ENCODE results near the gene GPR183.
A peak's percentile ranks its signal among the peaks of the same experiment; 100 is the strongest.

The GPR183 gene

DNA sequence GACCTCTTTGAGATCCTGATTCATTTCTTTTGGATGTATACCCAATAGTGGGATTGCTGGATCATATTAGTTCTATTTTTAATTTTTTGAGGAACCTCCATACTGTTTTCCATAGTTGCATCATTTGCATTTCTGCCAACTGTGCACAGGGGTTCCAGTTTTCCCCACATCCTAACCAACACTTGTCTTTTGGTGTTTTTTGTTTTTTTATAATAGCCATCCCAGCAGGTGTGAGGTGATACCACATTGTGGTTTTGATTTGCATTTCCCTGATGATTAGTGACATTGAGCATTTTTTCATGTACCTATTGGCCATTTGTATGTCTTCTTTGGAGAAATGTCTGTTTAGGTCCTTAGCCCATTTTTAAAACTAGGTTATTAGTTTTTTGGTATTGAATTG lies 18.8 kb upstream of the GPR183 start:
- H3K9me3 Mint-ChIP-seq, result peaks cover 0 to 7% of the 10 kb centered on the region in 2 donors
- H3K4me3 Mint-ChIP-seq, result peak overlapping the region in 1 of 2 donors; percentile 17
- H3K27ac Mint-ChIP-seq, result peak overlapping the region in 1 of 2 donors; percentile 18
- peaks cover 81% of the 10 kb centered on the region for H3K4me1 Mint-ChIP-seq
- DNase-seq (no peak), ATAC-seq (no peak)
- H3K27me3 Mint-ChIP-seq, result no peaks in the 10 kb centered on the region

DNA sequence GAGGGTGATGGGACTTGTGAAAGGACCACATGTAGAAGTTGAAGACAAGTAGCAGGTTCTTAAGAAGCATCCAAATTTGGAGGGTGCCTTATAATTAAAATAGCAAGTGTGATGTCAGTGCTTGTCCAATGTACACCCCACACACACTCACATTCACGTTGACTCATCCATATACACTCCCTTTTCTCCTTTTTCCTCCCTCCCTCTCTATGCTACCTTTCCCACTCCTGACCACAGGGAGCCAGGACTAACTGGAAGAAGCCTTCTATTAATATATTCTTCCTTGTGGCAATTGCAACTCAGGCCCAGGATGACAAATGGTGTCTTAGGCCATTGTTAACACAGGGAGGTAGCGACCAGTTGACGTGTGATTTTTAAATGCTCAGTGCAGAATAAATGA lies 16.3 kb upstream of the GPR183 start:
- DNase-seq, result no peak
- Mint-ChIP-seq H3K27ac (no peak overlapping the region), H3K9me3 (no peaks in the 10 kb centered on the region), H3K27me3 (no peaks in the 10 kb centered on the region), H3K4me1 (peaks cover 78% of the 10 kb centered on the region), H3K4me3 (peak overlapping the region; percentile 36 to 55)
- no peak for ATAC-seq

DNA sequence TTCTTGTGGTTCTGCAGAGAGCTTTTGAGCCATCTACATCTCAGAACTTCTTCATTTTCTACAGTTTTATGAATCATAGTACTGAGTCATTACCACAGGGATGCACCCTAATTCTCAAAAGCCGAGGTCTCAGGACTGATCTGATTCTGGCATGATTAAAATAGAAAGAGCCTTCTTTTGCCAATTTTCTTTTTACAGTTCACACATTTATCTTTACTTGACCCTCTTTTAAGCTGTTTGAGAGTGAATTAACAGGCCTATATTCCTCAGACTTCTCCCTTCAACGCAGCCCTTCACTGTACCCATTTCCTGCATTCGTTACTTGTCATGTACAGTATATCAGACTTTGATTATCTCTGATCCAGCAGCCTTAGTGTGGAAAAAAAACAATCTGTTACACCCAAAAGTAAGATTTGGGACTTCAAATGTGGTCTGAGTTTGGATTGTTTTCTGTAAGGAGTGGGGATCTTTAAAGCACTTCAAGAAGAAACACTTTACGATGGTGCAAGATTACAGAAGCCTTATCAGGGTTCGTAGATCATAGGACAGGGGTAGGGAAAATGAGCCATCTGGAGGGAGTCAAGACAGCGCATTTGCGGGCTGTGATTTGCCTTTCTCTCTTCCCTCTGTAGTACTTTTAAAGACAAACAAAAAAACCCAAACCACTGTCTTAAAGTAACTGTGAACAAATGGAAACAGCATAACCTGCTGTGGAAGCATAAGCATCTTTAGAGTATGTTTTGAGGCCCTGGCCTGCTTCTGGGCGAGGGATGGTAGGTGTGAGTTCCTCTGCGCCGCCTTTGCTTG lies 15.3 kb upstream of the GPR183 start:
- Mint-ChIP-seq H3K4me3 (peak overlapping the region; percentile 36 to 55), H3K27ac (peak overlapping the region; percentile 85 to 90), H3K4me1 (peaks cover 78% of the 10 kb centered on the region), H3K9me3 (no peaks in the 10 kb centered on the region), H3K27me3 (no peaks in the 10 kb centered on the region)
- ATAC-seq (peak; percentile 92), DNase-seq (peak; percentile 47 to 58)

DNA sequence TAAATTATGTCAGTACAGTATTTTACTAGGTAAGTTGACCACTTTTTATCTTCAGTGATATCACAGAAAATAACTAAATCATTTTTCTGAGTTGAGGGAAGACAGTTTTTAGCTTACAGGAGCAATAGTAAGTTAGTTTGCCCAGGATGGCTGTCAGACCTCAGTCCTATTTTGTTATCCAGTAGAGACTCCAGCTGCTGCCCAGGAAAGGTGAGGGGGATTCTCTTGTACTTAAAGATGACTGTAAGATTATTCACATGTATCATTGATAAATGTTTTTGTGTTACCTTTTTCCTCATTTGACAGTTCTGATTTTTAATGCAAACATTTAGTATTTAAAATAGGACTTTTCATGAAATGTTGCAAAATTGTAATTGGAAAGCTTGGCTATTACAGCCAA lies 14.5 kb upstream of the GPR183 start:
- Mint-ChIP-seq H3K4me3 (peak overlapping the region in 1 of 2 donors; percentile 55), H3K9me3 (no peaks in the 10 kb centered on the region), H3K27me3 (no peaks in the 10 kb centered on the region)

DNA sequence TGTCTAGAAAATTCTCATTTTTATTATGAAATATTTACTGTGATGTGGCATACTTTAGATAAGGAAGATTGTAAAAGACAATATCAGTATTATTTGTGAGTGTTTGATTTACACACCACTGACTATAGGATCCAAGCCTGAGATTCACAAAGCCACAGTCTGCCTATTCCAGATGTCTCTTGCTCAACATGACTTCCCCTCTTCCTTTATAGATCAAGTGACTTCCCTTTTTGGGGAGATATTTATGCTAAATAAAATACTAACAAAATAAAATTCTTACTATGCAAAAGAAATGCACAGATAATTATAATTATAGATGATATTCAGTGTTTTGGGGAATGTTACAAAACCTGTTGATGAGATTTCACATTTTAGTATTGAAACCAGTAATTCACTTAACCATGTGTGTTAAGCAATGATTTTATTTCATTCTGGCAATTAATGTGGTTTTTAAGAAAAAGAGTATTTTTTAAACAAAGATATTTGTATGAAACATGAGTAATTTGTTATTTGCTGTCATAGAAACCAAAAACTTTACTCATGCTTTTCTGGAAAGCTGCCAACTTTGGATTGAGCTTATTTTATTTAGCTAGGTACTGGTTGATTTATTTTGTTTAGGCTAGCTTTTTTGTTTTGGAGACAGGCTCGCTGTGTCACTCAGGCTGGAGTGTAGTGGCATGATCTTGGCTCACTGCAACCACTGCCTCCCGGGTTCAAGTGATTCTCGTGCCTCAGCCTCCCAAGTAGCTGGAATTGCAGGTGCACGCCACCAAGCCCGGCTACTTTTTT lies 13.7 kb upstream of the GPR183 start:
- Mint-ChIP-seq H3K27me3 (no peaks in the 10 kb centered on the region), H3K27ac (peak overlapping the region in 1 of 2 donors; percentile 81), H3K4me3 (peak overlapping the region in 1 of 2 donors; percentile 21), H3K9me3 (no peaks in the 10 kb centered on the region), H3K4me1 (peaks cover 78% of the 10 kb centered on the region)
- DNase-seq, result no peak
- ATAC-seq, result no peak

More for the DNA sequence above, 14.5 kb upstream of the GPR183 start:
- peak overlapping the region in 1 of 2 donors; percentile 27 for H3K27ac Mint-ChIP-seq
- H3K4me1 Mint-ChIP-seq, result peaks cover 78% of the 10 kb centered on the region
- ATAC-seq, result no peak
- no peak for DNase-seq

DNA sequence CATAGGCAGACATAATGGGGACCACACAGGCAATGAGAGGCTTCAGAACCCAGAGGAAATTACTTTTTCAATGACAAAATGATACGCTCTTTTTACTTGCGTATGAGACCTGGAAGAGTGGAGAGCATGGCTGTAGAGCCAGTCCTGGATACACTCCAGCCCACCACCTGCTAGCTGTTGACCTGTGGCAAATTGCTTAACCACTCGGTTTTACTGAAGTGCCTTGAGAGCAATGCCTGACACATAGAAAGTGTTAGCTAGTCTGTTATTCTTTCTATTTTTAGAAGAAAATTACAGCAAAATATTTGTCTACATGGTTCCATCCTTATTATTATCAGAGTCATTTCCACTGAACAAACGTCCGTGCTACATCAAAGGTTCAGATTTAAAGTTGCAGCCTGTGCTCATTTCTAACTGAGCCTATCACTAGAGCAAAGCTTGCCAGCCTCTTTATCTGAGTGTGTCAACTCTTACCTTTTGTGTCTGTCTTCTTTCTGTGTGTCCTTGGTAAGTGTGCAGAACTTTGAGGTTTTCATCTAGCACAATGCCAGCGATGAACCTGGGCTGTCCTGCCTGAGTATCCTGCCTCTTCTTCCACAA lies 9.6 kb upstream of the GPR183 start:
- Mint-ChIP-seq H3K27ac (peak overlapping the region in 1 of 2 donors; percentile 7), H3K27me3 (no peaks in the 10 kb centered on the region), H3K4me1 (peaks cover 74% of the 10 kb centered on the region), H3K4me3 (no peak overlapping the region), H3K9me3 (no peaks in the 10 kb centered on the region)
- DNase-seq (no peak), ATAC-seq (no peak)

DNA sequence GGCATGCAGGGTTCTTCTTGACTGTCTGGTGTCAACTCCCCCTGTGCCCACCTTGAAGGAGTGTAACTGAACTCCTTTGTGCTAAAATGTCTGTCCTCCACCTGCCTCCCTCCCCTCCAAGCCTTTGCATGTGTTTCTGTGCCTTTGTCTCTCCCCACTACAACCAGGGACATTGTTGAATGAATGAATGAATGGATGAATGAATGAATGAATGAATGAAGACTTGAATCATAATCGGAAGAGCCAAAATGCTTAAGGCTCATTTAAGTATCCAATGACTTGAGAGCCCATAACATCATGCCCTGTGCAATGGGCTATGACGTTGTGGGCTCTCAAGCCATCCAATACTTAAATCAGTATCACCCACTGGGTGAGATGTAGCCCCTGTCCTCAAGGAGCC lies 9.0 kb upstream of the GPR183 start:
- DNase-seq, result no peak
- H3K4me1 Mint-ChIP-seq, result peaks cover 74% of the 10 kb centered on the region
- H3K27me3 Mint-ChIP-seq, result no peaks in the 10 kb centered on the region
- no peaks in the 10 kb centered on the region for H3K9me3 Mint-ChIP-seq
- ATAC-seq, result no peak
- peak overlapping the region in 1 of 2 donors; percentile 29 for H3K4me3 Mint-ChIP-seq
- peak overlapping the region in 1 of 2 donors; percentile 11 for H3K27ac Mint-ChIP-seq

DNA sequence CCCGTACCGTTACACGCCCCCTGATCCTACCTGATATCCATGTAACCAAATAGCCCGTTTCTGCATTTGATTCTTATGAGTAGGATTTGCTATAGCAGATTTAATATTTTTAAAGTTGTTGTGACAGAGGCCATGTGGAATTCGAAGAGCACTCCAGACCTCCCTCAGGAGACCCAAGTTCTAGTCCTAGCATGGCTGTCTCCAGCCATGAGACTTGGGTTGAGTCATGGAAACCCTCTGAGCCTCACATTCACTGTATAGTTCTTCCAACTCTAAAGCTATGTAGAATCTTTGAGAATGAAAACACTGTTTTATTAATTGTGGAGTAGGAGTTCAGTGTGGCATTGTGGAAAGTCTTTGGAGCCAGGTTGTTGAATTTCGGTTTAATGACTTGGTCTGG lies 8.0 kb upstream of the GPR183 start:
- Mint-ChIP-seq H3K9me3 (no peaks in the 10 kb centered on the region), H3K4me3 (peak overlapping the region; percentile 42 to 74), H3K27ac (peak overlapping the region; percentile 9 to 89), H3K4me1 (peaks cover 80% of the 10 kb centered on the region), H3K27me3 (no peaks in the 10 kb centered on the region)
- ATAC-seq (peak; percentile 40), DNase-seq (no peak)

DNA sequence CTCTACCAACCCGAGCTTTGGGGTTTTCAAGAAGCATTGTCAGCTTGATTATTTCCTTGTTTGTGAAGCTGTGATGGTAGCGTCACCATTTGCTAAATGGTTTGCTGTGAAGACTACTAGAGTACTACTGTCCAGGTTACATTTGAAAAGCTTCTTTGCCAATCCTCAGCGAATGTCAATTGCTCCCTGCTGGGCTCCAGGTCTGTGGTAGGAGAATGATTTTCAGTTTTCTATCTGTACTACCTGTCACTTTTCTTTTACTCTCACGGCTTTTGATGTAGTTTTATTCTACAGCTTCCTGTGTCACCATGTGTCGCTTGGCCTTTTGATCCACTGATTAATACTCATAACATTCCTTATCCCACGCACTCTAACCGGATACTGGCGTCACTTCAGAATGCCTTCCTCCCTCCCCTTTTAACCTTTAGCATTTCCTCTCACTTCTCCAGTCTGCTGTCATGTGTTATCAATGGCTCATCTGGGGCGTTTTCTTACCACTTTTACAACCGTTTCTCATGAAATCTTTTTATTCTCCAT lies 7.5 kb upstream of the GPR183 start:
- Mint-ChIP-seq H3K27ac (peak overlapping the region; percentile 78 to 89), H3K27me3 (no peaks in the 10 kb centered on the region), H3K4me3 (peak overlapping the region; percentile 42 to 74), H3K9me3 (no peaks in the 10 kb centered on the region), H3K4me1 (peaks cover 80% of the 10 kb centered on the region)
- ATAC-seq (peak; percentile 93), DNase-seq (peak; percentile 57 to 79)

DNA sequence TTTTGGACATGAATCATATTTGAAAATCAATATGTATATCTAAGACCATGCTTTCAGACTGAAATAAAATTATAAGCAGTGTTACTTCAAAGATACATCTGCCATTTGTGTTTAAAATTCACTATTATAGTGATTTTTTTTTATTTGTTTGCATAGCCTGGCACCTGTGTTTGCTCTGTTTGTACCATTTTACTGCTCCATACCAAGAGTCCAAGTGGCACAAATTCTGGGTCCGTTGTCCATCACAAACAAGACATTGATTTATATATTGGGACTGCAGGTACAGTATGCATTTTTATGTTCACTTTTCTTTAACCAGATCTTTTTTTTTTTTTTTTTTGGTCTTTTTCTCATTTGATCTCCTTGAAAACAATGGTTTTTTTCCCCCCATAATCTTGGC lies 6.7 kb upstream of the GPR183 start:
- Mint-ChIP-seq H3K4me3 (peak overlapping the region; percentile 42 to 74), H3K27me3 (no peaks in the 10 kb centered on the region), H3K9me3 (no peaks in the 10 kb centered on the region), H3K27ac (peak overlapping the region; percentile 78 to 89), H3K4me1 (peaks cover 82% of the 10 kb centered on the region)
- ATAC-seq, result no peak
- no peak for DNase-seq

DNA sequence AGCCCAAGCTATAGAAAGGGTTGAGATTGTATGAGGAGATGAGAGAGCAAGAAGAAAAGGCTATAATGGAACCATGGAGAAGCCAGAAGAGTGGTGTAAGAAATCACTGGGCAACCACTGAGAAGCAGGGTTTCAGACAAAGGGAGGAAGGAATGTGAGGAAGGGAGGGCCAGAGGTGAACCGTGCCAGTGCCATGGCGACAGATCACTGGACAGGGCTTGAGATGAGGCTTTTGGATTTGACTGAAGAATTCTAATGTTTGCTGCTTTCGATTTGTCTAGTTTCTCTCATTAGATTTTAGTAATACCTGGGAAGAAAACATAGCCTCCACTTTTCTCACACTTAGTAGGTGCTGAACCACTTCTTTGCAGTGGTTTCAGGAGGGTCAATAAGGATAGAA lies 6.3 kb upstream of the GPR183 start:
- H3K4me3 Mint-ChIP-seq, result peak overlapping the region; percentile 1 to 13

DNA sequence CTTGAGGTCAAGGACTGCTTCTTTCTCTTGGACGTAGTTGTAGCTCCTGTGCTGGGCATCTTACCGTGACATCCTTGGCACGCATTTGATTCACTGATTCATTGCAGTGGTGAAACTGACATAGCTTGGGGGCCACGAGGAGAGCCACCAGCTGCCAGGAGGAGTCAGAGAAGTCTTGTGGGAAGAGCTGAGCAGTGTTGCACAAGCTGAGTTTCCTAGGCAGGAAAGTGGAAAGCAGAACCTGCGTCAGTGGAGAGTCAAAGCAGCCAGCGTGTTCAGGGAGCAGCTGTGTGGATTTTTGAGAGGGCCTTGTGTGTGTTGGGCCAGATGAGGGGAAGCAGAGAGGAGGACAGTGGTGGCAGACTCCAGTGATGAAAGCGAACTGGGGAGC lies 5.3 kb upstream of the GPR183 start:
- no peak for DNase-seq
- Mint-ChIP-seq H3K4me3 (peak overlapping the region; percentile 22 to 53), H3K4me1 (peaks cover 91% of the 10 kb centered on the region), H3K27ac (peak overlapping the region in 1 of 2 donors; percentile 47), H3K27me3 (no peaks in the 10 kb centered on the region), H3K9me3 (no peaks in the 10 kb centered on the region)
- ATAC-seq, result no peak

More for the DNA sequence above, 6.3 kb upstream of the GPR183 start:
- DNase-seq, result no peak
- Mint-ChIP-seq H3K27me3 (no peaks in the 10 kb centered on the region), H3K27ac (peak overlapping the region in 1 of 2 donors; percentile 61), H3K4me1 (peaks cover 82% of the 10 kb centered on the region), H3K9me3 (no peaks in the 10 kb centered on the region)
- ATAC-seq, result no peak

DNA sequence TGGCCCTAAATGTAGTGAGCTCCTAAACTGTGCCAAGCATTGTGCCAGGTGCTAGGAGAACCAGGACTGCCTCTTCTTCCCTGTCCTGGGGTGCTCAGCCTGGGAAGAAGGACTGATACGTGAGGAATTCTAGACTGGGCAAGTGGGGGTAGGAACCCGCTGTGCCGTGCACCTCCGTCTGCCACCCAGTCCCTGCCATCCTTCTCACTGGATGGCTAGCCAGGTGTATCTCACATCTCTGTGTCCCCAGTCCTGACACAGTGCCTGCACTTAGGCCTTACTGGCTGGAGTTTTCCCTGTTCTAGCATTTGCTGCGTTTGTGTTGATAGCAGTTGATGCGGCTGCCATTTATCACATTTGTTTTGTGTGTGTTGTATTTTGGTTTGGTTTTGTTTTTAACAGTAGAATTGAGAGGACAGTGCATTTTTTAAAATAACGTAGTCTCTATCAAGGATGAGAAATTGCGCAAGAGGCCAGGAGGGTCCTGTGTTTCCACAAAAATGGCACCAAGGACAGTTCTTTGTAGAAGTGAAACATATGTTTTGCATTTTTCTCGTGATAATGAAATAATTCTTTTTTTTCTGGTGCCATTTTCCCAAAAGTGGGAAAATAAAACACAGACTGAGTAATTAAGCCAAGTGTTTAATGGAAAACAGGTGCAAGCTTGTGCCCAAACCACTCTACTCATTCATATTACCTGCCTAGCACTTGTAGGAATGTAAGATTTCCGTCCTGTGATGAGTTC lies 4.7 kb upstream of the GPR183 start:
- Mint-ChIP-seq H3K4me3 (peak overlapping the region in 1 of 2 donors; percentile 22), H3K4me1 (peaks cover 93% of the 10 kb centered on the region)

DNA sequence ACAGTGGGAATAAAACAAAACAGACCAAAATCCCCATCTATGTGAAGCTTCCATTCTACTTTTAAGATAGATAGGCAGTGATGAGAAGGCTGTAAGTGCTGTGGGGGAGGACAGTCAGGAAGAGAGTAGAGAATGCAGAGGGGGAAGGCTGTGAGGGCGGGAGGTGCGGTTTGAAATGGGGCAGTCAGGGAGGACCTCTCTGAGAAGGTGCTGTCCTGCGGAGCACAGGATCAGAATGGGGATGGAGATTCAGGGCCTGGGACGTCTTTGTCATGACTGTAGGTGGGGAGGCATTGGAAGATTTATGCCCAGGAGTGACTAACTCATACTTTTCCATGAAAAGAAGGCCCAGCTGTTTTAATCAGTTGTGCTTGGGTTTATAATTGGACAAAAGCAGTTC lies 3.9 kb upstream of the GPR183 start:
- H3K27me3 Mint-ChIP-seq, result no peaks in the 10 kb centered on the region
- DNase-seq, result no peak
- H3K4me1 Mint-ChIP-seq, result peaks cover 93% of the 10 kb centered on the region
- ATAC-seq, result no peak
- H3K4me3 Mint-ChIP-seq, result peak overlapping the region; percentile 27 to 32
- H3K9me3 Mint-ChIP-seq, result no peaks in the 10 kb centered on the region
- peak overlapping the region; percentile 14 to 57 for H3K27ac Mint-ChIP-seq

More for the DNA sequence above, 4.7 kb upstream of the GPR183 start:
- DNase-seq (no peak), ATAC-seq (no peak)
- Mint-ChIP-seq H3K27me3 (no peaks in the 10 kb centered on the region), H3K27ac (no peak overlapping the region), H3K9me3 (no peaks in the 10 kb centered on the region)
